AG08395 (cell line): ENCODE data around the gene PALB2.
"Not testable (repeated sequence)": the region's sequence is repeated elsewhere in the genome, so short reads cannot be mapped to it uniquely, and the experiment has no call there.

Experiments
- DNase-seq: peaks from one replicate; pipeline ENCODE4 v3.0.0; 2012; ENCODE audit warnings: mixed read lengths, low spot score

Gene PALB2

GRCh38 chr16:23642246-23642774 is 1.2 kb upstream of the PALB2 start:
- DNase-seq: no peak

- no peak for DNase-seq
Measured at GRCh38 chr16:23640615-23640930, 537 bp downstream of the PALB2 start.

GRCh38 chr16:23635958-23636357 is 5.2 kb downstream of the PALB2 start:
- DNase-seq: no peak

- DNase-seq: no peak
Measured at GRCh38 chr16:23634461-23635036, 6.6 kb downstream of the PALB2 start.

- DNase-seq: not testable (repeated sequence)
Measured at GRCh38 chr16:23631874-23632273, 9.2 kb downstream of the PALB2 start.

GRCh38 chr16:23629516-23629915 is 11.6 kb downstream of the PALB2 start:
- DNase-seq: no peak

GRCh38 chr16:23624092-23624491 is 17.0 kb downstream of the PALB2 start:
- DNase-seq: no peak

- no peak for DNase-seq
Measured at GRCh38 chr16:23615805-23616204, 25.3 kb downstream of the PALB2 start.

- DNase-seq: no peak
Measured at GRCh38 chr16:23611936-23612335, 29.2 kb downstream of the PALB2 start.

- DNase-seq: not testable (repeated sequence)
Measured at GRCh38 chr16:23610905-23611304, 30.2 kb downstream of the PALB2 start.

GRCh38 chr16:23609929-23610328 is 31.2 kb downstream of the PALB2 start:
- DNase-seq: no peak

GRCh38 chr16:23608194-23608593 is 32.9 kb downstream of the PALB2 start:
- DNase-seq: no peak

- no peak for DNase-seq
Measured at GRCh38 chr16:23607726-23608125, 33.4 kb downstream of the PALB2 start.

- no peak for DNase-seq
Measured at GRCh38 chr16:23597003-23597756, 43.9 kb downstream of the PALB2 start.

GRCh38 chr16:23595951-23596720 is 45.0 kb downstream of the PALB2 start, which contains the start of gene NDUFAB1:
TSS of gene NDUFAB1 (minus strand) at chr16:23596316. CDS start at chr16:23596290, 26 bp downstream.
- DNase-seq: peak; percentile 92

GRCh38 chr16:23595246-23595950 is 45.7 kb downstream of the PALB2 start:
- no peak for DNase-seq

GRCh38 chr16:23594186-23594585 is 46.9 kb downstream of the PALB2 start:
- no peak for DNase-seq

- no peak for DNase-seq
Measured at GRCh38 chr16:23590181-23590580, 50.9 kb downstream of the PALB2 start.

- peak; percentile 80 for DNase-seq
Measured at GRCh38 chr16:23587726-23588125, 53.4 kb downstream of the PALB2 start.

- DNase-seq: no peak
Measured at GRCh38 chr16:23584186-23585076, 56.7 kb downstream of the PALB2 start.

- not testable (repeated sequence) for DNase-seq
Measured at GRCh38 chr16:23583271-23583670, 57.8 kb downstream of the PALB2 start.
